CD4-positive, alpha-beta T cell (primary cell): ENCODE data around the gene DDIT4. TPM values are rescaled to one million over a fixed set of nuclear protein-coding genes. Genes with fewer than 3 reads are reported as not detected.

Experiments
- ATAC-seq: fragments of 200-7000 bp; cut with Tn5 transposase; one replicate; pipeline ENCODE4 v1.10.0; 2022; ENCODE audit warnings: mild to moderate bottlenecking; ENCODE audit not compliant: poor library complexity
- CTCF ChIA-PET: fragments of 350-600 bp; sonication (Branson Sonifier 250); formaldehyde crosslinking; loops from one replicate; lab custom pipeline; 2021; ENCODE audit warnings: antibody characterized with exemption, inconsistent platforms; lab: Charles Lee
- POLR2A ChIA-PET: fragments of 350-600 bp; sonication (Branson Sonifier 250); formaldehyde crosslinking; loops from one replicate; lab custom pipeline; 2021; ENCODE audit warnings: antibody characterized with exemption, inconsistent platforms; lab: Charles Lee
- DNase-seq, 14 experiments: peaks; one replicate each; pipeline ENCODE4 v3.0.0-alpha.2; 2013 to 2020; ENCODE audit warnings: mixed read lengths in 2 of 14
- H3K27ac ChIP-seq, 2 donors: one replicate each; pipeline versions ENCODE4 v1.5.1 to v1.7.0; 2013; ENCODE audit warnings: low read length in 2 of 2, low read depth in 1 of 2, mild to moderate bottlenecking in 1 of 2
- H3K27me3 ChIP-seq, 2 experiments: 1 replicate in 1 of 2; 2 replicates in 1 of 2; pipeline versions ENCODE4 v1.6.1 to v1.7.0; 2013; ENCODE audit warnings: low read length in 2 of 2, control low read depth in 1 of 2, mild to moderate bottlenecking in 1 of 2, moderate library complexity in 1 of 2; ENCODE audit not compliant: insufficient read depth in 2 of 2, control insufficient read depth in 1 of 2
- H3K36me3 ChIP-seq: one replicate; pipeline ENCODE4 v1.6.1; 2013; ENCODE audit warnings: low read length, control low read depth; ENCODE audit not compliant: insufficient read depth
- H3K4me1 ChIP-seq: one replicate; pipeline ENCODE4 v1.6.1; 2013; ENCODE audit warnings: low read length, control low read depth; ENCODE audit not compliant: insufficient read depth
- H3K4me3 ChIP-seq: one replicate; pipeline ENCODE4 v1.5.1; 2013; ENCODE audit warnings: mild to moderate bottlenecking, low read length, moderate library complexity
- H3K9me3 ChIP-seq, 2 experiments: 1 replicate in 1 of 2; 2 replicates in 1 of 2; pipeline versions ENCODE4 v1.6.1 to v1.7.0; 2013; ENCODE audit warnings: low read length in 2 of 2, mild to moderate bottlenecking in 2 of 2, control low read depth in 1 of 2, moderate library complexity in 1 of 2; ENCODE audit not compliant: control insufficient read depth in 1 of 2, insufficient read depth in 1 of 2
- H3K27ac Mint-ChIP-seq: one replicate; pipeline ENCODE4 v1.8.0; 2020; ENCODE audit warnings: mixed read lengths
- H3K27me3 Mint-ChIP-seq: one replicate; pipeline ENCODE4 v1.8.0; 2021; ENCODE audit warnings: mixed read lengths
- H3K36me3 Mint-ChIP-seq: one replicate; pipeline ENCODE4 v1.8.0; 2021; ENCODE audit warnings: low read depth, mixed read lengths
- H3K4me1 Mint-ChIP-seq: one replicate; pipeline ENCODE4 v1.8.0; 2021; ENCODE audit warnings: low read depth, mixed read lengths
- H3K4me3 Mint-ChIP-seq: one replicate; pipeline ENCODE4 v1.8.0; 2020; ENCODE audit warnings: mild to moderate bottlenecking, mixed read lengths
- H3K9me3 Mint-ChIP-seq: one replicate; pipeline ENCODE4 v1.8.0; 2020; ENCODE audit warnings: mixed read lengths
- CTCF ChIP-seq: fragments of 200-600 bp; IDR thresholded peaks from one replicate; pipeline ENCODE4 v1.8.0; 2022; ENCODE audit warnings: antibody characterized with exemption, mild to moderate bottlenecking
- intact Hi-C, 2 experiments: fragments of 100-400 bp; cut with DNase I in 1 of 2; cut with micrococcal nuclease in 1 of 2; formaldehyde crosslinking; loops; one replicate each; pipeline versions ENCODE4 v1.15.1 to v1.9.0; 2023 to 2025; cut with DNase I, micrococcal nuclease
- total RNA-seq, 174 experiments: library from RNA in 2 of 174; stranded (reverse) in 2 of 174; gene quantifications; one replicate each; pipeline ENCODE4 v1.2.3 and lab custom pipeline; 2021 to 2026

The DDIT4 gene
- total RNA-seq, 2 experiments from 2014 or later: 427 to 436 TPM

- no peak overlapping the region for H3K4me3 ChIP-seq
- H3K27ac ChIP-seq: no peak overlapping the region
- DNase-seq: no peak
- H3K9me3 Mint-ChIP-seq: no peaks in the 10 kb centered on the region
- peak overlapping the region; percentile 34 for H3K4me3 Mint-ChIP-seq
- POLR2A ChIA-PET: interaction anchor here (1.1 to 1.8 kb wide), 2 partner anchors 21 to 83 kb away, joined by 3 to 5 read pairs; no protein-coding TSS in a partner anchor
- peaks cover 90% of the 10 kb centered on the region for H3K4me1 ChIP-seq
- no peaks in the 10 kb centered on the region for H3K9me3 ChIP-seq
- H3K4me1 Mint-ChIP-seq: peaks cover 74% of the 10 kb centered on the region
- intact Hi-C loops: no loop called here
- H3K27ac Mint-ChIP-seq: peak overlapping the region; percentile 76
- CTCF ChIA-PET: interaction anchor here (0.6 kb wide), 1 partner anchor 30 kb away, joined by 3 read pairs; no protein-coding TSS in a partner anchor
- no peaks in the 10 kb centered on the region for H3K27me3 Mint-ChIP-seq
- ATAC-seq: no peak
- no peaks in the 10 kb centered on the region for H3K36me3 Mint-ChIP-seq
- no peaks in the 10 kb centered on the region for H3K36me3 ChIP-seq
- TF ChIP-seq CTCF: no peak
- H3K27me3 ChIP-seq: no peaks in the 10 kb centered on the region
These were observed 20.1 kb upstream of the DDIT4 start for GRCh38 chr10:72253578-72253977.

DNA sequence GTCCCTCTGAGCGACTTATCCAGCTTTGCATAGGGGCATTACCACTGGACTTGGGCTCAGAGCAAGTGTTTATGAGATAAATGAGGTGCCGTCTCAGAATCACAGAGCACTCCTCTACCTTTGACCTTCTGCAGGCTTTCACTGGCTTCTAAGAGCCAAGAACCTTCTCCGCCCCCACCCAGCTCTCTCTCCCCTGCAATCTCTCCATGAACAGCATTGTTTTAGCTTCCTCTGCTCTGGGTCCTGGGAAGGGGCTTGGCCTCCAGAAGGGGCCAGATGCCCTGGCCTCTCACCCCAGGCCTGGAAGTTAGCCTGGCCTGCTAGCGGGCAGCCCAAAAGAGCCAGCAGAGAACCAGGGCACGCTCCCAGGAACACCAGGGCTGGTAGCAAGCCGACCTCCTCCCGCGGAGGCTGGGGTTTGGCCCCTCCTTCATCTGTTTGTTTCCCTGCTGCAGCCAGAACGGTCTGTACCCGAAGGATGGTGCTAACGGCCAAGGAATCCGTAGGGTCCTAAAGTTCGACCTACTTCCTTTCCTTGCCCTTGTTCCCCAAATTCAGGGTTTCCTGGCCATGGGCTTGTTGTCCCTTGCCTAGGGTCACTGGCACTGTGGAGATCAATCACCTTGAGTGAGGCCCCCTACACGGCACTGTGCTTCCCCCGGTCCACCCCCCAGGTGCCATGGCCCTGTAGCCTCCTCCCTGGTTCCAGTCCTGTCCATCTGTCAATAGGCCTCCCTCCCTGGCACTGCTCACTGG, 18.7 kb upstream of the DDIT4 start:
- H3K27ac Mint-ChIP-seq: peak overlapping the region; percentile 96
- Histone ChIP-seq H3K9me3 (no peaks in the 10 kb centered on the region), H3K27me3 (no peaks in the 10 kb centered on the region), H3K4me1 (peaks cover 90% of the 10 kb centered on the region), H3K36me3 (no peaks in the 10 kb centered on the region), H3K4me3 (peak overlapping the region; percentile 13), H3K27ac (peak overlapping the region in 1 of 2 donors; percentile 35)
- ChIA-PET POLR2A (interaction anchor here (1.0 to 2.1 kb wide), 4 partner anchors 19 to 71 kb away, joined by 3 to 10 read pairs (median 6); partner anchors contain the start of gene DDIT4), CTCF (no interaction called here)
- ATAC-seq (peak; percentile 73), DNase-seq (peak in 7 of 14 experiments; percentile 32 to 71 (median 58))
- H3K4me1 Mint-ChIP-seq: peaks cover 78% of the 10 kb centered on the region
- no peak for TF ChIP-seq CTCF
- no peaks in the 10 kb centered on the region for H3K36me3 Mint-ChIP-seq
- no peaks in the 10 kb centered on the region for H3K27me3 Mint-ChIP-seq
- peak overlapping the region; percentile 79 for H3K4me3 Mint-ChIP-seq
- H3K9me3 Mint-ChIP-seq: no peaks in the 10 kb centered on the region
- intact Hi-C loops: no loop called here

GRCh38 chr10:72255977-72256729, 17.6 kb upstream of the DDIT4 start:
- H3K36me3 Mint-ChIP-seq: no peaks in the 10 kb centered on the region
- DNase-seq (no peak), ATAC-seq (no peak)
- Histone ChIP-seq H3K9me3 (no peaks in the 10 kb centered on the region), H3K4me1 (peaks cover 90% of the 10 kb centered on the region), H3K27ac (no peak overlapping the region), H3K27me3 (no peaks in the 10 kb centered on the region), H3K4me3 (no peak overlapping the region), H3K36me3 (no peaks in the 10 kb centered on the region)
- peaks cover 81% of the 10 kb centered on the region for H3K4me1 Mint-ChIP-seq
- H3K27me3 Mint-ChIP-seq: no peaks in the 10 kb centered on the region
- intact Hi-C loops: no loop called here
- CTCF ChIA-PET: interaction anchor here (1.4 kb wide), 1 partner anchor 81 kb away, joined by 7 read pairs; no protein-coding TSS in a partner anchor
- no peaks in the 10 kb centered on the region for H3K9me3 Mint-ChIP-seq
- peak overlapping the region; percentile 96 for H3K27ac Mint-ChIP-seq
- POLR2A ChIA-PET: interaction anchor here (0.8 to 2.1 kb wide), 3 partner anchors 10 to 70 kb away, joined by 3 to 10 read pairs (median 4); no protein-coding TSS in a partner anchor
- peak overlapping the region; percentile 52 for H3K4me3 Mint-ChIP-seq
- no peak for TF ChIP-seq CTCF
